Measurements from ENCODE around the gene GSG1L2. TPM values are rescaled to one million over a fixed set of nuclear protein-coding genes. Genes with fewer than 3 reads are reported as not detected.

The GSG1L2 gene
- total and polyA plus RNA-seq, 2 of the 4 experiments (the other 2 are of a cell fraction): not detected

DNA sequence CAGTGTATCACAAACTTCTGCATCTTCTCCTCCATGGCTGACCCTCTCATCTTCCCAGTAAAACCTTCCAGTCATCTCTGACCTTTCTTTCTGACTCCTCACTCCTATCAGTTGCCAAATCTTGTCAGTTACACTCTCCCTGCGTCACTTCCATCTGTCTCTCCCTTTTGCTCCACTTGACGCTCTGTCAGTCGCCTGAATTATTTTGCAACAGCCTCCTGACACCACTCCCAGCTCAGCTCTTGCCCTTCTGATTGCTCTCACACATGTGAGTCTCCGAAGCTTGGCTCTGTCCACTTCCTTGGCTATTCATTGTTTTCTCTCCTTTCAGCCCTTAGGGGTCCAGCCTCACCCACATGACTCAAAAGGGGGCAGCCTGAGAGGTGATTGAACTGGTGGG, 58.2 kb downstream of the GSG1L2 start:
- Histone ChIP-seq H3K9me1 (ENCODE audit: insufficient read depth, low read length) (no peaks in the 10 kb centered on the region), H3K9me3 (ENCODE audit: control insufficient read depth, insufficient read depth, low read length) (no peaks in the 10 kb centered on the region), H2BK15ac (ENCODE audit: low read depth, low read length) (no peak overlapping the region), H3K27me3 (ENCODE audit: control insufficient read depth, insufficient read depth, low read length) (no peaks in the 10 kb centered on the region; the same call in 1 of the 2 replicates), H3K27ac (ENCODE audit: insufficient read depth, low read length) (no peak overlapping the region), H3K18ac (ENCODE audit: low read depth, low read length) (no peak overlapping the region), H2AFZ (replicated peaks; ENCODE audit: low read length, poor library complexity) (no peak overlapping the region), H4K8ac (ENCODE audit: low read depth in 2 of 2, low read length in 2 of 2) (no peak overlapping the region), H4K5ac (ENCODE audit: low read depth, low read length) (no peak overlapping the region), H3K36me3 (ENCODE audit: control insufficient read depth, insufficient read depth, low read length) (no peaks in the 10 kb centered on the region), H4K20me1 (ENCODE audit: insufficient read depth, low read length) (no peaks in the 10 kb centered on the region), H2AK5ac (ENCODE audit: low read depth, low read length) (no peak overlapping the region), H3K4me2 (ENCODE audit: low read depth, low read length) (no peak overlapping the region), H3K4me1 (ENCODE audit: control insufficient read depth, insufficient read depth, low read length) (no peaks in the 10 kb centered on the region), H3K79me1 (ENCODE audit: low read depth in 1 of 2, low read length in 2 of 2) (no peaks in the 10 kb centered on the region), H3K9ac (ENCODE audit: low read depth, low read length) (no peak overlapping the region), H3K23ac (ENCODE audit: low read depth, low read length) (no peak overlapping the region), H2BK120ac (ENCODE audit: low read depth, low read length) (no peak overlapping the region), H3K56ac (ENCODE audit: extremely low read depth, insufficient read depth, low read length) (no peak overlapping the region), H2BK20ac (ENCODE audit: low read depth, low read length) (no peak overlapping the region), H3K4ac (ENCODE audit: low read depth, low read length) (no peak overlapping the region), H3K4me3 (ENCODE audit: insufficient read depth, low read depth, low read length) (no peak overlapping the region), H2AK9ac (replicated peaks; ENCODE audit: low read depth, low read length, poor library complexity) (no peak overlapping the region), H2BK5ac (ENCODE audit: low read depth, low read length, poor library complexity, severe bottlenecking) (no peak overlapping the region), H4K91ac (ENCODE audit: insufficient read depth, low read depth, low read length) (no peak overlapping the region), H3K14ac (replicated peaks; ENCODE audit: low read depth, low read length) (no peak overlapping the region)
- WGBS, 2 experiments (ENCODE audit: extremely low coverage in 2 of 2, insufficient read length in 1 of 2): 9% methylated on average over 3 of the region's 4 CpGs; no CpG with 5 or more reads in 1 of the 2 experiments
- ChIA-PET POLR2A (ENCODE audit: unreplicated experiment) (no interaction called here), CTCF (no interaction called here)
- intact Hi-C loops (cut with micrococcal nuclease) (no loop called here), in situ Hi-C loops (cut with MboI; ENCODE audit: low sequenced_read_pairs) (no loop called here), dilution Hi-C loops (cut with HindIII; ENCODE audit: low sequenced_read_pairs, unreplicated experiment) (no loop called here)
- TF ChIP-seq NFE2L2 (IDR thresholded peaks at IDR 0.05; ENCODE audit: low read depth, low read length) (no peak), POLR2A (IDR thresholded peaks at IDR 0.05; ENCODE audit: low read depth, low read length) (no peak), MAZ (IDR thresholded peaks at IDR 0.05; ENCODE audit: borderline replicate concordance, low read depth, low read length) (no peak), RAD21 (IDR thresholded peaks at IDR 0.05; ENCODE audit: low read length) (no peak), CHD1 (IDR thresholded peaks at IDR 0.05; ENCODE audit: low read depth, low read length) (no peak), MXI1 (IDR thresholded peaks at IDR 0.05; ENCODE audit: borderline replicate concordance, low read depth, low read length) (no peak), BHLHE40 (IDR thresholded peaks at IDR 0.05; ENCODE audit: low read depth, low read length) (no peak), CEBPB (IDR thresholded peaks at IDR 0.05; ENCODE audit: low read depth, low read length) (no peak), SMC3 (IDR thresholded peaks at IDR 0.05; ENCODE audit: low read depth, low read length) (no peak), FOS (IDR thresholded peaks at IDR 0.05; ENCODE audit: low read depth, low read length) (no peak), RCOR1 (IDR thresholded peaks at IDR 0.05; ENCODE audit: insufficient replicate concordance, low read length) (no peak)
- TF ChIP-seq, protein P1, sequence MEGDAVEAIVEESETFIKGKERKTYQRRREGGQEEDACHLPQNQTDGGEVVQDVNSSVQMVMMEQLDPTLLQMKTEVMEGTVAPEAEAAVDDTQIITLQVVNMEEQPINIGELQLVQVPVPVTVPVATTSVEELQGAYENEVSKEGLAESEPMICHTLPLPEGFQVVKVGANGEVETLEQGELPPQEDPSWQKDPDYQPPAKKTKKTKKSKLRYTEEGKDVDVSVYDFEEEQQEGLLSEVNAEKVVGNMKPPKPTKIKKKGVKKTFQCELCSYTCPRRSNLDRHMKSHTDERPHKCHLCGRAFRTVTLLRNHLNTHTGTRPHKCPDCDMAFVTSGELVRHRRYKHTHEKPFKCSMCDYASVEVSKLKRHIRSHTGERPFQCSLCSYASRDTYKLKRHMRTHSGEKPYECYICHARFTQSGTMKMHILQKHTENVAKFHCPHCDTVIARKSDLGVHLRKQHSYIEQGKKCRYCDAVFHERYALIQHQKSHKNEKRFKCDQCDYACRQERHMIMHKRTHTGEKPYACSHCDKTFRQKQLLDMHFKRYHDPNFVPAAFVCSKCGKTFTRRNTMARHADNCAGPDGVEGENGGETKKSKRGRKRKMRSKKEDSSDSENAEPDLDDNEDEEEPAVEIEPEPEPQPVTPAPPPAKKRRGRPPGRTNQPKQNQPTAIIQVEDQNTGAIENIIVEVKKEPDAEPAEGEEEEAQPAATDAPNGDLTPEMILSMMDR (conservative IDR thresholded peaks at IDR 0.05; ENCODE audit: low read depth, low read length): no peak
- TF ChIP-seq, protein P2, sequence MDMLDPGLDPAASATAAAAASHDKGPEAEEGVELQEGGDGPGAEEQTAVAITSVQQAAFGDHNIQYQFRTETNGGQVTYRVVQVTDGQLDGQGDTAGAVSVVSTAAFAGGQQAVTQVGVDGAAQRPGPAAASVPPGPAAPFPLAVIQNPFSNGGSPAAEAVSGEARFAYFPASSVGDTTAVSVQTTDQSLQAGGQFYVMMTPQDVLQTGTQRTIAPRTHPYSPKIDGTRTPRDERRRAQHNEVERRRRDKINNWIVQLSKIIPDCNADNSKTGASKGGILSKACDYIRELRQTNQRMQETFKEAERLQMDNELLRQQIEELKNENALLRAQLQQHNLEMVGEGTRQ (IDR thresholded peaks at IDR 0.05; ENCODE audit: low read depth, low read length): no peak
- TF ChIP-seq, protein P3, sequence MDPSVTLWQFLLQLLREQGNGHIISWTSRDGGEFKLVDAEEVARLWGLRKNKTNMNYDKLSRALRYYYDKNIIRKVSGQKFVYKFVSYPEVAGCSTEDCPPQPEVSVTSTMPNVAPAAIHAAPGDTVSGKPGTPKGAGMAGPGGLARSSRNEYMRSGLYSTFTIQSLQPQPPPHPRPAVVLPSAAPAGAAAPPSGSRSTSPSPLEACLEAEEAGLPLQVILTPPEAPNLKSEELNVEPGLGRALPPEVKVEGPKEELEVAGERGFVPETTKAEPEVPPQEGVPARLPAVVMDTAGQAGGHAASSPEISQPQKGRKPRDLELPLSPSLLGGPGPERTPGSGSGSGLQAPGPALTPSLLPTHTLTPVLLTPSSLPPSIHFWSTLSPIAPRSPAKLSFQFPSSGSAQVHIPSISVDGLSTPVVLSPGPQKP (IDR thresholded peaks at IDR 0.05; ENCODE audit: borderline replicate concordance, low read depth, low read length): no peak
- ATAC-seq (ENCODE audit: low read depth) (no peak), DNase-seq (no peak)
- no TSS peak for BruUV-seq (replicated peaks)

Data from IMR-90 (cell line).